Measurements from ENCODE around the gene IL36B. TPM values are rescaled to one million over a fixed set of nuclear protein-coding genes. Genes with fewer than 3 reads are reported as not detected.

Gene IL36B
- total RNA-seq, 1 donor from 2014 or later = not detected

DNA sequence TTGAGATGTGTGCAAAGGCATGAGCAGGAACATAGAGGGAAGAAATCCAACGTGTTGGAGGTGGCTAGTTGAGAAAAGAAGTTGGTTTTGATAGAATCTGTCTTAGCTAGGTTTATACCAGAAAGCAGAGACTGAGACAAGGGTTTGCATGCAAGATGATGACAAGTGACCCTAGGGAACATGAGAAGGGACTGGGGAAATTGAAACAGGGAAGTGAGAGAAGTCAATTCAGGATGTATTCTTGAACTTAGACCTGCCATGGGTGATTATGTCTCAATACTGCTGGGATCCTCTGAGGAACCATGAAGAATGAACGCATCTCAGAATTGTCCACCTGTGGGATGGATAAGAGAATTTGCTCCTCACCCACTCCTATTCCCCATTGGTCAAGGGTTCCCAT is 26.9 kb downstream of the IL36B start:
- no peak for DNase-seq (ENCODE audit: low spot score in 2 of 2, unreplicated experiment in 2 of 2)
- Mint-ChIP-seq H3K4me1 (no peaks in the 10 kb centered on the region), H3K27ac (no peak overlapping the region), H3K9me3 (no peaks in the 10 kb centered on the region), H3K4me3 (no peak overlapping the region), H3K36me3 (no peaks in the 10 kb centered on the region), H3K27me3 (ENCODE audit: low read depth) (peaks cover 82% of the 10 kb centered on the region)
- TF ChIP-seq, protein P1, sequence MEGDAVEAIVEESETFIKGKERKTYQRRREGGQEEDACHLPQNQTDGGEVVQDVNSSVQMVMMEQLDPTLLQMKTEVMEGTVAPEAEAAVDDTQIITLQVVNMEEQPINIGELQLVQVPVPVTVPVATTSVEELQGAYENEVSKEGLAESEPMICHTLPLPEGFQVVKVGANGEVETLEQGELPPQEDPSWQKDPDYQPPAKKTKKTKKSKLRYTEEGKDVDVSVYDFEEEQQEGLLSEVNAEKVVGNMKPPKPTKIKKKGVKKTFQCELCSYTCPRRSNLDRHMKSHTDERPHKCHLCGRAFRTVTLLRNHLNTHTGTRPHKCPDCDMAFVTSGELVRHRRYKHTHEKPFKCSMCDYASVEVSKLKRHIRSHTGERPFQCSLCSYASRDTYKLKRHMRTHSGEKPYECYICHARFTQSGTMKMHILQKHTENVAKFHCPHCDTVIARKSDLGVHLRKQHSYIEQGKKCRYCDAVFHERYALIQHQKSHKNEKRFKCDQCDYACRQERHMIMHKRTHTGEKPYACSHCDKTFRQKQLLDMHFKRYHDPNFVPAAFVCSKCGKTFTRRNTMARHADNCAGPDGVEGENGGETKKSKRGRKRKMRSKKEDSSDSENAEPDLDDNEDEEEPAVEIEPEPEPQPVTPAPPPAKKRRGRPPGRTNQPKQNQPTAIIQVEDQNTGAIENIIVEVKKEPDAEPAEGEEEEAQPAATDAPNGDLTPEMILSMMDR (IDR thresholded peaks at IDR 0.05; ENCODE audit: unreplicated experiment) = no peak

DNA sequence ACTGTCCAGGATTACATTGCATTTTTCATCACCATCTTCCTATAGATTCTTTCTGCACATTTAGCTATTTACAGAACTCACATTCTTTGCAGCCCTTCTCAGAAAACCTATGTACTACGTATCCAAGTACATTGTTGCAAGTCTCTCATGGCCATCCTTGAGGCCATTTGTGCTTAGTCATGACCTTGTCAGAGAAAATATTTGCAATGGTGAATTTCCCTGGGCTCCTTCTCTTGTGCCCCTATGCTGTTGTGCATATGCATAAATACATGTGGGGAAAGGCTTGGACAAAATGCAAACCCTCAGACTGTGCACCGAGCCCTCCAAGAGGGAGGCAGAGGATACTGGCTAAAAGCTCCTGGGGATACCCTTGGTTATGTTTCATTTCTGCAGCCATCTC is 27.9 kb downstream of the IL36B start:
- Mint-ChIP-seq H3K4me1 (no peaks in the 10 kb centered on the region), H3K27me3 (ENCODE audit: low read depth) (peaks cover 76% of the 10 kb centered on the region), H3K4me3 (no peak overlapping the region), H3K9me3 (peaks cover 2% of the 10 kb centered on the region), H3K36me3 (no peaks in the 10 kb centered on the region), H3K27ac (no peak overlapping the region)
- DNase-seq (ENCODE audit: low spot score in 2 of 2, unreplicated experiment in 2 of 2) = no peak
- TF ChIP-seq, protein P1 (IDR thresholded peaks at IDR 0.05; ENCODE audit: unreplicated experiment) = no peak

DNA sequence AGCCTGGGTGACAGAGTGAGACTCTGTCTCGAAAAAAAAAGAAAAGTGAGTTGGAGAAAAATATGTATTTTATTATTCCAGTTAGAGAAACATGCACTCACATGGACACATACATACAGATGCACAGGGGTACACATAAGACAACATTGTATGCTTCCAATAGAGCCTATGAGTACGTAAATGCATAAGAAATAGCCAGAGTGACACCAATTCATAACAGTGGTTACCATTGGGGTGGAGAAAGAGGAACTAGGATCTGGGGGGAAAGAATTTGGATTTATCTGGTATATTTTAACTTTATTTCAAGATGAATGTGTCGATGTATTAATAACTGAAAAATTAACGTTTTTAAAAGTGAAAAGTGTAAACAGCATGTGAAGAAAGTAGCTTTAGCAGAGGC is 31.4 kb downstream of the IL36B start:
- H3K27me3 Mint-ChIP-seq (ENCODE audit: low read depth) = peaks cover 70% of the 10 kb centered on the region
- no peak for DNase-seq (ENCODE audit: low spot score in 2 of 2, unreplicated experiment in 2 of 2)
- H3K9me3 Mint-ChIP-seq = peaks cover 20% of the 10 kb centered on the region
- no peaks in the 10 kb centered on the region for H3K36me3 Mint-ChIP-seq
- no peak overlapping the region for H3K4me3 Mint-ChIP-seq
- TF ChIP-seq, protein P1 (IDR thresholded peaks at IDR 0.05; ENCODE audit: unreplicated experiment) = no peak
- H3K4me1 Mint-ChIP-seq = no peaks in the 10 kb centered on the region
- no peak overlapping the region for H3K27ac Mint-ChIP-seq

DNA sequence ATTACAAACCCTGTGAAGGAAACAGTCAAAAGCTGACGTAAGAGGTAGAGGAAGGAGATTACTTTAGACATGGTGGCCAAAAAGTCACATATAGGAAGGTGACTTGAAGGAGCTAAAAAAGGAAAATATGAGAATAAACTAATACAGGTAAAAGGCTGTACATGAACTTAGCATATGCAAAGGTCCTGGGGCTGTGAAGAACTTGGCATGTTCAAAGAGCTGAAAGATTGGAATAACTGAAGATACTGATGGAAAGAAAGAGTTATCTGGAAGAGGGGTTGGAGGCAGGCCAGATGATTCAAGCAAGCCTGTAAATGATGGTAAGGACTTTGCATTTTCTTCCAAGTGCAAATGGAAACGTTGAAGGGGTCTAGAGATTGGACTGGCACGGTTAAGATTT is 34.2 kb downstream of the IL36B start:
- no peak for DNase-seq (ENCODE audit: low spot score in 2 of 2, unreplicated experiment in 2 of 2)
- H3K27me3 Mint-ChIP-seq (ENCODE audit: low read depth) = peaks cover 51% of the 10 kb centered on the region
- no peaks in the 10 kb centered on the region for H3K36me3 Mint-ChIP-seq
- H3K9me3 Mint-ChIP-seq = peaks cover 20% of the 10 kb centered on the region
- no peaks in the 10 kb centered on the region for H3K4me1 Mint-ChIP-seq
- TF ChIP-seq, protein P1 (IDR thresholded peaks at IDR 0.05; ENCODE audit: unreplicated experiment) = no peak
- H3K27ac Mint-ChIP-seq = no peak overlapping the region
- no peak overlapping the region for H3K4me3 Mint-ChIP-seq

DNA sequence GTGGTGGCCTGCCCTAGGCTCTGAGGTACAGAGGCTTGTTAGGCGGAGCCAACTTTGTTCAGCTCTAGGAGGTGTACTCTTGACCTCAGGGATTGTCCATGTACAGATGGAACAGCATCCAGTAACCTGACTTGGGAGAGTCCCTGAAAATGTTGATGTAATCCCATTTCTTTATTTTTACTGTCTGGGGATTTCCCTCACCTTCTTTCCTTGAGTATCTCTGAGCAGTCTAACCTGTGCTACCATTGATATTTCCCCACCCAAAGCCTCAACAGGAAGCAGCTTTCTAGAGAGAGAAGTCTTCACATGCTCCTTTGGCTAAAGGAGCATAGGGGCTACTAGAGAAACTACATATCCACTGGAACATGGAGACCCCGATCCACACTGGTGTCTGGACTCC is 37.0 kb downstream of the IL36B start:
- no peak for DNase-seq (ENCODE audit: low spot score in 2 of 2, unreplicated experiment in 2 of 2)
- Mint-ChIP-seq H3K36me3 (no peaks in the 10 kb centered on the region), H3K27me3 (ENCODE audit: low read depth) (peaks cover 48% of the 10 kb centered on the region), H3K27ac (no peak overlapping the region), H3K4me3 (no peak overlapping the region), H3K4me1 (no peaks in the 10 kb centered on the region), H3K9me3 (peaks cover 26% of the 10 kb centered on the region)
- TF ChIP-seq, protein P1 (IDR thresholded peaks at IDR 0.05; ENCODE audit: unreplicated experiment) = no peak

DNA sequence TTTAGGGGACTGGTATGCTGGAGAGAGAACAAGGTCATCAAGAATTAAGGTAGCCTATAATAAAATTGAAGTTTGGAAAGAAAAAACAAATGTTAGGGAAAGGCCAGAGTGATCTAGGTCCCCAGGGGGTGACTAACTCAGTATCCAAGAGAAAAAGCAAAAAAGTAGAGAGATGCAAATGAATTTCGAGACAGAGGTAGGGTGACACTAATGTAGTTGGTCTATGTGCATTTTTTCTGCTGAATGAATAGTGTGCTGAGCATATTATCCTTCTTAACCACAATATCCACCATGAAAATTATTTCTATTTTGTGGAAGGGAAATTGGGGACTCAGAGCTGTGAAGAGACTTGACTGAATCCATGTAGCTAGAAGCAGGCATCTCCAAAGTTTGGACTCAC is 37.6 kb downstream of the IL36B start:
- Mint-ChIP-seq H3K4me1 (no peaks in the 10 kb centered on the region), H3K27me3 (ENCODE audit: low read depth) (peaks cover 52% of the 10 kb centered on the region), H3K27ac (no peak overlapping the region), H3K4me3 (no peak overlapping the region), H3K9me3 (peaks cover 26% of the 10 kb centered on the region), H3K36me3 (no peaks in the 10 kb centered on the region)
- DNase-seq (ENCODE audit: low spot score in 2 of 2, unreplicated experiment in 2 of 2) = no peak
- TF ChIP-seq, protein P1 (IDR thresholded peaks at IDR 0.05; ENCODE audit: unreplicated experiment) = no peak

All from mesothelial cell of epicardium (in vitro differentiated cells).